Measurements from ENCODE around the gene ERAL1. TPM values are rescaled to one million over a fixed set of nuclear protein-coding genes. Genes with fewer than 3 reads are reported as not detected.
"Not testable (repeated sequence)": the region's sequence is repeated elsewhere in the genome, so short reads cannot be mapped to it uniquely, and the experiment has no call there.

The ERAL1 gene
- total RNA-seq, 1 donor = 30.4 TPM

- Histone ChIP-seq H3K4me3 (ENCODE audit: insufficient read depth, low read length) (no peak overlapping the region), H3K27me3 (ENCODE audit: insufficient read depth, low read length) (no peaks in the 10 kb centered on the region), H2AFZ (ENCODE audit: low read length) (no peak overlapping the region), H3K4me1 (ENCODE audit: insufficient read depth, low read length) (no peaks in the 10 kb centered on the region), H3K27ac (ENCODE audit: low read depth, low read length) (no peak overlapping the region), H3K79me2 (ENCODE audit: insufficient read depth, low read length) (no peaks in the 10 kb centered on the region), H3K36me3 (ENCODE audit: insufficient read depth, low read length) (no peaks in the 10 kb centered on the region), H3K4me2 (ENCODE audit: insufficient read depth, low read length) (no peak overlapping the region), H4K20me1 (ENCODE audit: insufficient read depth, low read length) (no peaks in the 10 kb centered on the region), H3K9me3 (ENCODE audit: low read depth, low read length) (no peaks in the 10 kb centered on the region)
- DNase-seq (ENCODE audit: insufficient read length, low spot score, missing footprints) = no peak
- TF ChIP-seq CTCF (IDR thresholded peaks at IDR 0.05; ENCODE audit: extremely low read depth, low read depth, low read length) = no peak
Measured at GRCh38 chr17:28873839-28874238, 19.0 kb downstream of the ERAL1 start.

- no peaks in the 10 kb centered on the region for H3K36me3 ChIP-seq (ENCODE audit: insufficient read depth, low read length)
- H2AFZ ChIP-seq (ENCODE audit: low read length) = no peak overlapping the region
- H3K27me3 ChIP-seq (ENCODE audit: insufficient read depth, low read length) = no peaks in the 10 kb centered on the region
- H3K27ac ChIP-seq (ENCODE audit: low read depth, low read length) = no peak overlapping the region
- no peaks in the 10 kb centered on the region for H3K4me1 ChIP-seq (ENCODE audit: insufficient read depth, low read length)
- no peak for TF ChIP-seq CTCF (IDR thresholded peaks at IDR 0.05; ENCODE audit: extremely low read depth, low read depth, low read length)
- no peaks in the 10 kb centered on the region for H3K9me3 ChIP-seq (ENCODE audit: low read depth, low read length)
- DNase-seq (ENCODE audit: insufficient read length, low spot score, missing footprints) = no peak
- H3K4me3 ChIP-seq (ENCODE audit: insufficient read depth, low read length) = no peak overlapping the region
- H4K20me1 ChIP-seq (ENCODE audit: insufficient read depth, low read length) = no peaks in the 10 kb centered on the region
- H3K4me2 ChIP-seq (ENCODE audit: insufficient read depth, low read length) = no peak overlapping the region
- H3K79me2 ChIP-seq (ENCODE audit: insufficient read depth, low read length) = no peaks in the 10 kb centered on the region
Measured at GRCh38 chr17:28874750-28875149, 19.9 kb downstream of the ERAL1 start.

GRCh38 chr17:28875848-28876550 lies 21.2 kb downstream of the ERAL1 start:
- no peak overlapping the region for H3K4me3 ChIP-seq (ENCODE audit: insufficient read depth, low read length)
- no peak overlapping the region for H2AFZ ChIP-seq (ENCODE audit: low read length)
- H3K4me1 ChIP-seq (ENCODE audit: insufficient read depth, low read length) = no peaks in the 10 kb centered on the region
- H3K9me3 ChIP-seq (ENCODE audit: low read depth, low read length) = no peaks in the 10 kb centered on the region
- no peaks in the 10 kb centered on the region for H3K27me3 ChIP-seq (ENCODE audit: insufficient read depth, low read length)
- no peak for TF ChIP-seq CTCF (IDR thresholded peaks at IDR 0.05; ENCODE audit: extremely low read depth, low read depth, low read length)
- H3K79me2 ChIP-seq (ENCODE audit: insufficient read depth, low read length) = no peaks in the 10 kb centered on the region
- H4K20me1 ChIP-seq (ENCODE audit: insufficient read depth, low read length) = no peaks in the 10 kb centered on the region
- peaks cover 11% of the 10 kb centered on the region for H3K36me3 ChIP-seq (ENCODE audit: insufficient read depth, low read length)
- no peak overlapping the region for H3K27ac ChIP-seq (ENCODE audit: low read depth, low read length)
- no peak overlapping the region for H3K4me2 ChIP-seq (ENCODE audit: insufficient read depth, low read length)
- DNase-seq (ENCODE audit: insufficient read length, low spot score, missing footprints) = no peak

- not testable (repeated sequence) for DNase-seq (ENCODE audit: insufficient read length, low spot score, missing footprints); H3K27ac ChIP-seq (ENCODE audit: low read depth, low read length); H3K4me2 ChIP-seq (ENCODE audit: insufficient read depth, low read length); H3K4me3 ChIP-seq (ENCODE audit: insufficient read depth, low read length); H3K79me2 ChIP-seq (ENCODE audit: insufficient read depth, low read length); H2AFZ ChIP-seq (ENCODE audit: low read length); H3K9me3 ChIP-seq (ENCODE audit: low read depth, low read length); H3K4me1 ChIP-seq (ENCODE audit: insufficient read depth, low read length); H4K20me1 ChIP-seq (ENCODE audit: insufficient read depth, low read length); H3K27me3 ChIP-seq (ENCODE audit: insufficient read depth, low read length)
- H3K36me3 ChIP-seq (ENCODE audit: insufficient read depth, low read length) = peaks cover 19% of the 10 kb centered on the region
Measured at GRCh38 chr17:28877150-28877711, 22.4 kb downstream of the ERAL1 start.

Data from osteoblast (primary cell).